Urinary bladder (tissue), 4 donors: ENCODE results near the gene CPNE5. TPM values are rescaled to one million over a fixed set of nuclear protein-coding genes. Genes with fewer than 3 reads are reported as not detected.
"Not testable (repeated sequence)": the region's sequence is repeated elsewhere in the genome, so short reads cannot be mapped to it uniquely, and the experiment has no call there.

Experiments used
- DNase-seq: peaks from one replicate; pipeline ENCODE4 v3.0.0-alpha.2; 2015; ENCODE audit errors: extremely low spot score
- H3K27ac ChIP-seq: one replicate; pipeline ENCODE4 v1.5.1; 2013; ENCODE audit warnings: low read depth, mild to moderate bottlenecking, moderate library complexity
- H3K36me3 ChIP-seq: one replicate; pipeline ENCODE4 v1.6.1; 2013; ENCODE audit warnings: mild to moderate bottlenecking, moderate library complexity; ENCODE audit not compliant: insufficient read depth
- H3K4me1 ChIP-seq: one replicate; pipeline ENCODE4 v1.6.1; 2013; ENCODE audit warnings: mild to moderate bottlenecking, moderate library complexity; ENCODE audit not compliant: insufficient read depth
- H3K4me3 ChIP-seq: one replicate; pipeline ENCODE4 v1.5.1; 2013; ENCODE audit warnings: low read depth, low read length
- WGBS: extraction: QIAGEN DNeasy Blood & Tissue Kit; methylation state at CpG from one replicate; pipeline ENCODE4 v1.1.7; 2013; 5-methylcytosine and 5-hydroxymethylcytosine counted together
- polyA plus RNA-seq: library from polyadenylated mRNA; stranded (reverse); fragments of 200-250 nt; gene quantifications from one replicate; pipeline ENCODE4 v1.2.3, GENCODE V29; 2013
- total RNA-seq: library from RNA; depleted of rRNA; stranded (reverse); fragments of >200 nt; gene quantifications from one replicate; pipeline ENCODE4 v1.2.3, GENCODE V29; 2014
- donor health status: healthy with polysubstance abuse.
- donor health status: healthy.

The CPNE5 gene
- total and polyA plus RNA-seq, 2 donors, result 3.3 to 4.5 TPM

DNA sequence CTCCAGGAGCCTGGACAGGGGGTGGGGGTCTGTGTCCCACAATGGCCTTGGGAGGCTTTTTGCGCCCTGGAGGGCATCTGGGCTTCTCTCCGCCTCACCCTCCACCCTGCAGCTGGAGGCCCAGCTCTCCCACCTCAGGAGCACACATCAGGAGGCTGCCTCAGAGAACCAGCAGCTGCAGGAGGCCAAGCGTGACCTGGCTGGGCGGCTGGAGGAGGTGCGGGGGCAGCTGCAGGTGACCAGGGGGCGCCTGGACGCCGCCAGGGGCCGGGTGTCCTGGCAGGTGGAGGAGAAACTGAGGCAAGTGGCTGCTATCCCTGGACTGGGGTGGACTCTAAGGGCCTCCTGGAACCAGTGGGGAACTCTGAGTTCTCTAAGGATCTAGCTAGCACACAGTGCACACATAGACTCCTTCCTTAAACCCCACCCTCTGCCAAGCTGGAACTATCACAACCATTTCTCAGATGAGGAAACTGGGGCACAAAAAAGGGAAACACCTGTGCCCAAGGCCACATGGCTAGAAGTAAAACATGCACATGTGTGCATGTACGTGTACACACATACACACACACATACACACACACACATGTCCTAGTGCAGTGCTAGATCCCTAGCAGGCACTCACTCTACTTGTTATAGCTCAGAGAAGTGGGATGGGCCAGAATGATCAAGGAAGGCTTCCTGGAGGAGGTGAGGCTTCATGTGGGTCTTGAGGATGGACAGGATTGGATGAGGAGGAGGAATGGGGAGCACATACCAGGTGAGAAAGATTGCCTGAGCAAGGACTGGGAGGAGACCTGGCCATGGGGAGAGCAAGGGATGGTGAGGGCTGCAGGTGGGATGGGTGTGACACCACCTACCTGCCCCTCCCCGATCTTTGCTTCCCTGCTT is 118.7 kb downstream of the CPNE5 start:
- H3K4me3 ChIP-seq, result no peak overlapping the region
- no peaks in the 10 kb centered on the region for H3K36me3 ChIP-seq
- 92% methylated on average over 11 of the region's 11 CpGs for WGBS
- DNase-seq, result no peak
- H3K27ac ChIP-seq, result no peak overlapping the region
- no peaks in the 10 kb centered on the region for H3K4me1 ChIP-seq

DNA sequence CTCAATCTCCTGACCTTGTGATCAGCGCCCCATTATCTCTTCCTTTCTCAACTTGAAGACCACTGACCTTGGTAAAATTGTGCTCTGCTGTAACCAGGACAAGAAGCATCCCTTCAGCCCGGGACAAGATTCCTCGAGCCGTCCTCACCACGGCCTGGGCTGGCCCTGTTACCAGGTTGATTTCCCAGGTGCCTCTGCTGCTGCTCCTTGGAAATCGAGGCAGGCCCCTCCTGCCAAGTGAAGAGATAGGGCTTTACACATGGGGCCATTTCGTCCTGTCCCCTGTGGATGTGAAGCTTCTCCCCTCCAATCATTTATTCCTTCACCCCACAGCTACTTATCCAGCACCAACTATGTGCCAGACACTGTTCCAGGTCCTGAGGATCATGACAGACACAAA is 120.1 kb downstream of the CPNE5 start:
- Histone ChIP-seq H3K4me3 (no peak overlapping the region), H3K27ac (no peak overlapping the region), H3K36me3 (no peaks in the 10 kb centered on the region), H3K4me1 (no peaks in the 10 kb centered on the region)
- DNase-seq, result no peak
- 91% methylated on average over 7 of the region's 7 CpGs for WGBS

DNA sequence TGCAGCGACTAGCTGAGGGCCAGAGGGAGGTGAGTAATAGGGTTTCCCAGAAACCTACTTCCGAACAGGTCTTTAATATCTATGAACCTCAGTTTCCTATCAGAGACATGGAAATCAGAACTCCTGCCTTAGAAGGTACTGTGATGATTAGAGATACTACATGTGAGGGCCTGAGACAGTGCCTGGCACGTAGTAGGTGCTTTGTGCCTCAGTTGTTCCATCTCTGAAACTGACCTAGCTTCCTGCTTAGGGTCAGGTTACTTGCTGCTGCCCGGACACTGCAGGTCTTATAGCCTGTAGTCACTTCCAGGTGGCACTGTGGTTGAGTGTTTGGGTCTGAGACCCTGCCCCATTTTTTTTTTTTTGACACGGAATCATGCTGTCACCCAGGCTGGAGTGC is 120.7 kb downstream of the CPNE5 start:
- WGBS, result 80% methylated on average over 5 of the region's 5 CpGs
- no peak for DNase-seq
- Histone ChIP-seq H3K4me1 (no peaks in the 10 kb centered on the region), H3K4me3 (no peak overlapping the region), H3K27ac (no peak overlapping the region), H3K36me3 (no peaks in the 10 kb centered on the region)

DNA sequence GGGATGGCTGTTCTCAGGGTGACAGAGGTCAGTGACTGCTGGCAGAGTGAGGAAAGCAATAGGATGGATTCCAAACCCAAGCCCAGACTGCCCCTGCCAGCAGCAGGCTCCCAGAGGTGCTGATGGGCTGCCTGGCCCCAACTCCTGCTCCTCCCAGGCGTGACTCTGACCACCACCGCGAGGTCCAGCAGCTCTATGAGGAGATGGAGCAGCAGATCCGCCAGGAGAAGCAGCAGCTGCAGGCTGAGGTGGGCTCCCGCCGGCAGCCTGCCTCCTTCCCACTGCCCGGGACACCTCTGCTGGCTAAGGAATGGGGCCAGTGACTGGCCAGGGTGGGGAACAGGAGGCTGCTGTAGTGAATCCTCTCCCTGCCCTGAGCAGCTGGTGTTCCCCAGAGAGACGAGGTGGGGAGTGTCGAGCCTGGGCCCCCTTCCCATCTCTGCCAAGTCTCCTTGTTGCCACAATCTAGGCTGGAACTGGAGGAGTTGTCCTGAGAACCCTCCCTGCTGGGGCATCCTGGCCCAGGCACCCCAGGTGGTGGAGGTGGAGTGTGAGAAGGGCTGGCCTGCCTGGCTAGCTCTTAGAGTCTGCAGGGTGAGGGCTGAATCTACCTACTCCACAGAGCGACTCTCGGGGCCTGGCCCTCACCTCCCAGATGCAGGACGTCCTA is 121.2 kb downstream of the CPNE5 start:
- DNase-seq, result no peak
- no peaks in the 10 kb centered on the region for H3K4me1 ChIP-seq
- 79% methylated on average over 12 of the region's 12 CpGs for WGBS
- no peaks in the 10 kb centered on the region for H3K36me3 ChIP-seq
- H3K27ac ChIP-seq, result no peak overlapping the region
- H3K4me3 ChIP-seq, result no peak overlapping the region

DNA sequence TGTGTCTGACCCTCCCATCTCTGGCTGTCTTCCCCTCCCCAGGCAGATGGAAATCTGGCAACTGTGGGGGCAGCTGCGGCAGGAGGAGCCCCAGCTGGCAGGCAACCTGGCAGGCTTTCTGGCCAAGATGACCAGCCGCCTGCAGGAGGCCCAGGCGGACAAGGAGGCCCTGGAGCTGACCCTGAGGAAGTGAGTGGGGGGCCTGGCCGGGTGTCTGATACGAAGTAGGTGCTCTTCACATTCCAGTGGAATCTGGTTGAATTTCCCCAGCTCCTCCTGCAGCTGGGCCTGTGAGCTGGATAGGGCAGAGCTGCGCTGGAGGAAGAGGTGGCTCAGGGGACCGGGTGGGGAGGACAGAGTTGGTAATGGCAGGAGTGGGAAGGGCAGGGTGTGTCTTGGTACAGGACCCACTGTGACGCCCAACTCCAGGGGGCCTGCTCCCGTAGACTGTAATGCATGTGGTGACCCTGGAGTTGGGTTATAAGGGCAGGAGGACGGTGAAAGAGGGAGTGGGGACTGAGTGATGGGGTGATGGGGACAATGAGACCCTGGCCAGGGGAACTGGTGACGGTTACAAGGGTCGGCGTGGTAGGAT is 121.9 kb downstream of the CPNE5 start:
- Histone ChIP-seq H3K27ac (no peak overlapping the region), H3K4me1 (no peaks in the 10 kb centered on the region), H3K36me3 (no peaks in the 10 kb centered on the region), H3K4me3 (no peak overlapping the region)
- WGBS, result 67% methylated on average over 13 of the region's 13 CpGs
- DNase-seq, result no peak

DNA sequence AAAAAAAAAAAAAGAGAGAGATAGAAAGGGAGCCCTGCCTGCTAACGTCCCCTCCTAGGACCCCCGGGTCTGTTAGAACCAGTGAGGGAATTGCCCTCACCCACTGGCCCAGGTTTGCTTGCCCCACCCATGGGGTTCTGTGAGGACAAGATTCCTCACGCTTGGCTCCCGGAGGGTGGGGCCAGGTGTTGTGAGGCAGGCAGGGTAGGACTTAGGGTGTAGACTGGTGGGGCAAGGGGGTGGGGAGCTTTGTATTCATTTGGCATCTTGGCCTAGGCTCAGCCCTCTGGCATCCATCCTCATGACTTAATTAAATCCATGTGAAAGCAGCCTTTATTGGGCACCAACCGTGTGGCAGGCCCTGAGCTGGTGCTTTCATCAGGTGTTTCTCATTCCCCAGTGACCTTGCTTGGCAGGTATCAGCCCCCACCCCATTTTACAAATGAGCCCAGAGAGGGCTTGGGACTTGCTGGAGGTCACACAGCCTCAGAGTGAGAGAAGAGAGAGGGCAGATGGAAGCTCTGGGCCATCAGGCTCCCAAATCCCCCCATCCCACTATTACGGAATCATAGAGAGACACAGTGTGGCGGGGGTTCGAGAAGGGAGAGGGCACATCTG is 122.7 kb downstream of the CPNE5 start:
- DNase-seq, result no peak

DNA sequence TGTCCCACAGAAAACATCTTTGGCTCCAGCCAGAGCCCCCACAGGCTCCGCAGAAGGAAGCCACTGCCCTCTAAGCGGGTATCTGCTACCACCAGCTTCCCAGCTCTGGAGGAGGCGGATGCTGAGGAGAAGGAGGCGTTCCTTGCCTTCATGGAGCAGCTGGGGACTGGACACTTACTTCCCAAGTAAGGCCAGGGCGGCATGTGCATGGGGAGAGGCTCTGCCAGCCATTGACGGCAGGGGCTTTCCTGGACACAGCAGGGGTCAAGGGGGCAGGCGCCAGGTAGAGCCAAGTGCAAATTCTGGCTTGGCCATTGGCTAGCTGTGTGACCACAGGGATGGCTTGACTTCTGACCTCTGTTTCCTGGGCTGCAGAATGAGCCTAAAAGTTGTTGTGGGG is 123.8 kb downstream of the CPNE5 start:
- H3K4me3 ChIP-seq, result no peak overlapping the region
- 88% methylated on average over 7 of the region's 7 CpGs for WGBS
- no peaks in the 10 kb centered on the region for H3K4me1 ChIP-seq
- H3K36me3 ChIP-seq, result no peaks in the 10 kb centered on the region
- H3K27ac ChIP-seq, result no peak overlapping the region
- no peak for DNase-seq

More for the DNA sequence above, 122.7 kb downstream of the CPNE5 start:
- H3K4me1 ChIP-seq, result no peaks in the 10 kb centered on the region
- H3K36me3 ChIP-seq, result no peaks in the 10 kb centered on the region
- 85% methylated on average over 8 of the region's 8 CpGs for WGBS
- H3K27ac ChIP-seq, result no peak overlapping the region
- no peak overlapping the region for H3K4me3 ChIP-seq

DNA sequence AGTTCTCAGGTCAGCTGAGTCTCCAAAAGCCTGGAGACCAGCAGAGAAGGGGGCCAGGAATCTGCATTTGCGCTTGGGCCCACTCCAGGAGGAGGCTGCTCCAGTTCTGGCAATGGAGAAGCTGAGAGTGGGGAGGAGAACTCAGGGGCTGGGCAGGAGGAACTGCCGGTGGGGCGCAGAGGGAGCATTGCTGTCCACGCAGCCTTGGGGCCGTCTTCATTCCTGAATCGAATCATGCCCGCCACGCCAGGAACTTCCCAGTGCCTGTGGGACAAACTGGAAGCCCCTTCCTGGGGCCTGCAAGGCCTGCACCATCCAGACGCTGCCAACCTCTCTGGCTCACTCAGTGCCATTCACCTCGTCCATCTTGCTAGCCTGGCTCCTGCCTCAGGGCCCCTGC is 124.7 kb downstream of the CPNE5 start:
- Histone ChIP-seq H3K36me3 (no peaks in the 10 kb centered on the region), H3K27ac (no peak overlapping the region), H3K4me3 (no peak overlapping the region), H3K4me1 (no peaks in the 10 kb centered on the region)
- WGBS, result 88% methylated on average over 10 of the region's 10 CpGs
- no peak for DNase-seq

DNA sequence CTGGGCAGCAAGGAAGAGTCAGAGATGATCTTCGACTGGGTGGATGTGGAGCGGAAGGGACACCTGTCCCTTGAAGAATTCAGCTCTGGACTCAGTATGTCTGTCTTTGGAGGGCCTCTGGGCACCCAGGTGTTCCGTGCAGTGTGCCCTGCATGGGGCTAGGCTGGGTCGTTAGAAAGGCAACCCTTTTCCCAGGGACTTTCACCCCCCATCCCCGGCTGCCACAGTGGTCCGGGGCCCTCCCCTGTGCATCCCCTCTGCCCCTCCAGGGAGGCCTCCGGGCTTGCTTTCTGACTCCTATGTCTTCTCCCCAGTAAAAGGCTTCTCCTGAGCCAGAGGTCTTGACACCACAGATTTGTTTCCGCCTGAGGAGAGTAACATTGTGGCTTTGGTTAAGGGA is 125.4 kb downstream of the CPNE5 start:
- DNase-seq, result no peak
- H3K4me3 ChIP-seq, result no peak overlapping the region
- no peaks in the 10 kb centered on the region for H3K4me1 ChIP-seq
- no peak overlapping the region for H3K27ac ChIP-seq
- no peaks in the 10 kb centered on the region for H3K36me3 ChIP-seq
- 85% methylated on average over 8 of the region's 8 CpGs for WGBS

DNA sequence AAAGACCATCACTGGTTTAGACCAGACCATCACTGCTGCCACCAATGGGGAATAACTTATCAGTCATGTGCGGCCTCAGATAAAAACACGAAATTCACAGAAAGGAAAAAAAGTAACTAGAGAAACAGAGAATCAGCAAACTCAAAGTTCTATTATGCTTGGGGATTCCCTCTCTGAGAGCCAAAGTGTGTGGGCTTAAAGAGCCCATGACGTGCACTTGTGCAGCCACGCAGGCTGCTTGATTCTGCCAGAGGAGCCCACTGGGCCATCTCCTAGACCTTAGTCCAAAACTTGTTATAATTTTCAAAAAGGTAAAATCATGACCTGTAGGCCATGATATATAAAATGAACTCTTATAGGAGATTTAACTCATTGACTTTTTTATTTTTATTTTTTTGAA is 126.4 kb downstream of the CPNE5 start:
- Histone ChIP-seq H3K27ac (no peak overlapping the region), H3K4me1 (no peaks in the 10 kb centered on the region), H3K4me3 (no peak overlapping the region), H3K36me3 (no peaks in the 10 kb centered on the region)
- no peak for DNase-seq
- 84% methylated on average over 4 of the region's 4 CpGs for WGBS

DNA sequence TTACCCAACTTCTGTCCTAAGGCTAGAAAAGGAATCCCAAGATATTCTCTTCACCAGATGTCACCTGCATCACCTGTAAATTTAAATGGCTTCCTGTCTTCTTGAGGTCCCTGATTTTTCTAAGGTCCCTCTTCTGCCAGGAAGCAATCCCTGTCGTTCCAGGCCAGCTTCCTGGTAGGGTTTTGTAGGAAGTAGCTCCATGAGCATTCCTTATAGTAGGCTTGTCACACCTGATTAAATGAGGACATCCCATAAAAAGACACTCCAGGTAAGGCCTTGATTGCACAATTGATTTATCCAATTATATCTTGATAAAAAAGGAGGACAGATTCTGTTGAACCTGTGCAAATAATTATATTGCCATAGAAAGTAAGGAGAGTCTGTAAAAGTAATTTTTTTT is 132.9 kb downstream of the CPNE5 start:
- DNase-seq, result no peak
- no peaks in the 10 kb centered on the region for H3K36me3 ChIP-seq
- no peaks in the 10 kb centered on the region for H3K4me1 ChIP-seq
- H3K27ac ChIP-seq, result no peak overlapping the region
- 73% methylated on average over 1 of the region's 1 CpG for WGBS
- H3K4me3 ChIP-seq, result no peak overlapping the region

DNA sequence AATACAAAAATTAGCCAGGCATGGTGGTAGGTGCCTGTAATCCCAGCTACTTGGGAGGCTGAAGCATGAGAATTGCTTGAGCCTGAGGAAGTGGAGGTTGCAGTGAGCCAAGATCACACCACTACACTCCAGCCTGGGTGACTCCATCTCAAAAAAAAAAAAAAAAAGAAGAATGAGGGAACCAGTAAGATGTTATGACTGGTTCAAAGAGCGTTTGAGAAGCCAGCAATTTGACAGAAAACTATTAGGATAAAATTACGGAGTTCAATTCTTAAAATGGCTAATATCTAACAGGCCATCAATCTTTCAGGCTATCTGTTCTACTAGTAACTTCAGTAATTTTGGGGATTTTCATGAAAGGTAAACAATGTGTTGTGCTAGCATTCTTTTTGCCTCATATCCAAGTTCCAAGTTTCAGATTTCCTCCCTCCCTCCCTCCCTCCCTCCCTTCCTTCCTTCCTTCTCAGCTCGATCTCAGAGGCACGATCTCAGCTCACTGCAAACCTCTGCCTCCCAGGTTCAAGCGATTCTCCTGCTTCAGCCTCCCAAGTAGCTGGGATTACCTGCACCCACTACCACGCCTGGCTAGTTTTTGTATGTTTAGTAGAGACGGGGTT is 134.2 kb downstream of the CPNE5 start:
- not testable (repeated sequence) for H3K4me1 ChIP-seq, DNase-seq, H3K27ac ChIP-seq, H3K36me3 ChIP-seq, H3K4me3 ChIP-seq
- WGBS, result 63% methylated on average over 7 of the region's 7 CpGs

DNA sequence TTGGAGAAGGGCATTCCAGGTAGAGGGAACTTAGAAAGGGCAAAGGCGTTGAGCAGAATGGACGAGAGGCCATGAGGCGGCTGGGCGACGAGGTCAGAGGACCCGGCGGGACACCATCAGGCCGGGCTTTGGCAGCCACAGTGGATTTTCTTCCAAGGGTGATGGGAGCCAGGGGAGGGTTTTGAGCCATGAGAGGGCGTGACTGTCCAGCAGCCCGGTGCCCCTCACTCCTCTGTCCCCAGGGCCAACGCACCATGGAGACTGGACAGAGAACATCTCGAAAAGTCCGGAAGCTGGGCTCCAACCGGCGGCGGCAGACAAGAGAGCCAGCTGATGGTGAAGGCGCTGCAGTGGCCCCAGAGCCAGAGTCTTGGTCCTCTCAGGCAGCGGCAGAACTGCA is 135.3 kb downstream of the CPNE5 start:
- DNase-seq, result no peak
- 96% methylated on average over 18 of the region's 18 CpGs for WGBS
- Histone ChIP-seq H3K4me3 (no peak overlapping the region), H3K4me1 (no peaks in the 10 kb centered on the region), H3K27ac (no peak overlapping the region), H3K36me3 (no peaks in the 10 kb centered on the region)
